ENCODE results near the gene HCST. TPM values are rescaled to one million over a fixed set of nuclear protein-coding genes. Genes with fewer than 3 reads are reported as not detected.
"Not testable (repeated sequence)": the region's sequence is repeated elsewhere in the genome, so short reads cannot be mapped to it uniquely, and the experiment has no call there.

Gene HCST
- total and polyA plus RNA-seq, 4 experiments from 2014 or later = 66.2 to 684 (median 321) TPM

GRCh38 chr19:35888398-35888797, 13.9 kb upstream of the HCST start:
- peak overlapping the region in 5 of 7 donors; percentile 47 to 89 (median 68) for H3K27ac Mint-ChIP-seq
- H3K36me3 Mint-ChIP-seq = peaks cover 43 to 47% of the 10 kb centered on the region in 2 donors
- no peaks in the 10 kb centered on the region for H3K9me3 ChIP-seq (ENCODE audit: control insufficient read depth in 1 of 2, low read length in 2 of 2)
- no peak overlapping the region for H3K4me3 ChIP-seq (ENCODE audit: low read length in 2 of 2)
- no peaks in the 10 kb centered on the region for H3K27me3 ChIP-seq (ENCODE audit: insufficient read depth, low read length)
- intact Hi-C loops (cut with micrococcal nuclease) = no loop called here
- no peak overlapping the region for H3K27ac ChIP-seq (ENCODE audit: low read depth, low read length)
- ChIA-PET POLR2A (ENCODE audit: partially characterized antibody) (interaction anchor here (0.9 kb wide), 1 partner anchor 10 kb away, joined by 3 read pairs; no protein-coding TSS in a partner anchor), CTCF (ENCODE audit: partially characterized antibody) (interaction anchor here (0.7 kb wide), 1 partner anchor 59 kb away, joined by 3 read pairs; no protein-coding TSS in a partner anchor)
- no peaks in the 10 kb centered on the region for H3K27me3 Mint-ChIP-seq
- peaks cover 5 to 18% (median 8%) of the 10 kb centered on the region in 4 donors for H3K4me1 Mint-ChIP-seq
- no peak for DNase-seq
- H3K4me3 Mint-ChIP-seq = no peak overlapping the region
- H3K9me3 Mint-ChIP-seq = no peaks in the 10 kb centered on the region
- H3K36me3 ChIP-seq (ENCODE audit: insufficient read depth, low read length) = peaks cover 47% of the 10 kb centered on the region
- H3K4me1 ChIP-seq (ENCODE audit: insufficient read depth, low read length) = peaks cover 4% of the 10 kb centered on the region

GRCh38 chr19:35889370-35890112, 12.8 kb upstream of the HCST start:
- CTCF ChIA-PET (ENCODE audit: partially characterized antibody) = no interaction called here

GRCh38 chr19:35890113-35890650, 12.1 kb upstream of the HCST start:
- Histone ChIP-seq H3K9me3 (ENCODE audit: control insufficient read depth in 1 of 2, low read length in 2 of 2) (no peaks in the 10 kb centered on the region), H3K36me3 (ENCODE audit: insufficient read depth, low read length) (peaks cover 54% of the 10 kb centered on the region), H3K4me3 (ENCODE audit: low read length in 2 of 2) (no peak overlapping the region), H3K27me3 (ENCODE audit: insufficient read depth, low read length) (no peaks in the 10 kb centered on the region), H3K4me1 (ENCODE audit: insufficient read depth, low read length) (peaks cover 4% of the 10 kb centered on the region), H3K27ac (ENCODE audit: low read depth, low read length) (no peak overlapping the region)
- Mint-ChIP-seq H3K4me3 (no peak overlapping the region), H3K27me3 (no peaks in the 10 kb centered on the region), H3K36me3 (peaks cover 43 to 53% of the 10 kb centered on the region in 2 donors), H3K27ac (peak overlapping the region in 3 of 7 donors; percentile 58 to 69 (median 66)), H3K9me3 (no peaks in the 10 kb centered on the region), H3K4me1 (peaks cover 5 to 10% (median 7%) of the 10 kb centered on the region in 4 donors)
- CTCF ChIA-PET (ENCODE audit: partially characterized antibody) = interaction anchor here (1.7 kb wide), 1 partner anchor 8 kb away, joined by 5 read pairs; no protein-coding TSS in a partner anchor
- POLR2A ChIA-PET (ENCODE audit: partially characterized antibody) = interaction anchor here (0.7 to 2.7 kb wide), 4 partner anchors 9 to 164 kb away, joined by 3 to 8 read pairs (median 4); no protein-coding TSS in a partner anchor
- intact Hi-C loops (cut with micrococcal nuclease) = loop anchor here (10.0 kb wide), 1 partner anchor 225 kb away; the partner anchor contains the start of genes OVOL3, POLR2I and TBCB
- no peak for DNase-seq

More at GRCh38 chr19:35889370-35890112, 12.8 kb upstream of the HCST start:
- no peaks in the 10 kb centered on the region for H3K27me3 Mint-ChIP-seq
- Histone ChIP-seq H3K9me3 (ENCODE audit: control insufficient read depth in 1 of 2, low read length in 2 of 2) (no peaks in the 10 kb centered on the region), H3K27me3 (ENCODE audit: insufficient read depth, low read length) (no peaks in the 10 kb centered on the region), H3K4me3 (ENCODE audit: low read length in 2 of 2) (no peak overlapping the region), H3K27ac (ENCODE audit: low read depth, low read length) (no peak overlapping the region), H3K4me1 (ENCODE audit: insufficient read depth, low read length) (peaks cover 4% of the 10 kb centered on the region), H3K36me3 (ENCODE audit: insufficient read depth, low read length) (peaks cover 54% of the 10 kb centered on the region)
- peaks cover 5 to 12% (median 7%) of the 10 kb centered on the region in 4 donors for H3K4me1 Mint-ChIP-seq
- peaks cover 43 to 51% of the 10 kb centered on the region in 2 donors for H3K36me3 Mint-ChIP-seq
- H3K4me3 Mint-ChIP-seq = no peak overlapping the region
- intact Hi-C loops (cut with micrococcal nuclease) = loop anchor here (10.0 kb wide), 1 partner anchor 225 kb away; the partner anchor contains the start of genes OVOL3, POLR2I and TBCB
- H3K9me3 Mint-ChIP-seq = no peaks in the 10 kb centered on the region
- peak in 1 of 5 donors; percentile 7 for DNase-seq
- H3K27ac Mint-ChIP-seq = peak overlapping the region in 3 of 7 donors; percentile 52 to 74 (median 69)
- POLR2A ChIA-PET (ENCODE audit: partially characterized antibody) = interaction anchor here (1.1 kb wide), 1 partner anchor 9 kb away, joined by 3 read pairs; no protein-coding TSS in a partner anchor

GRCh38 chr19:35891819-35892218, 10.5 kb upstream of the HCST start:
- H3K9me3 ChIP-seq (ENCODE audit: control insufficient read depth in 1 of 2, low read length in 2 of 2); DNase-seq; H3K27me3 ChIP-seq (ENCODE audit: insufficient read depth, low read length); H3K4me3 ChIP-seq (ENCODE audit: low read length in 2 of 2); H3K27me3 Mint-ChIP-seq; H3K9me3 Mint-ChIP-seq; H3K4me3 Mint-ChIP-seq; H3K27ac ChIP-seq (ENCODE audit: low read depth, low read length); H3K27ac Mint-ChIP-seq: not testable (repeated sequence)
- Histone ChIP-seq H3K4me1 (ENCODE audit: insufficient read depth, low read length) (peaks cover 18% of the 10 kb centered on the region), H3K36me3 (ENCODE audit: insufficient read depth, low read length) (peaks cover 67% of the 10 kb centered on the region)
- intact Hi-C loops (cut with micrococcal nuclease) = loop anchor here (10.0 kb wide), 1 partner anchor 223 kb away; the partner anchor contains the start of genes OVOL3, POLR2I and TBCB
- POLR2A ChIA-PET (ENCODE audit: partially characterized antibody) = interaction anchor here (1.9 to 2.7 kb wide), 2 partner anchors 38 to 39 kb away, joined by 5 to 8 read pairs; no protein-coding TSS in a partner anchor
- H3K36me3 Mint-ChIP-seq = peaks cover 47 to 54% of the 10 kb centered on the region in 2 donors
- H3K4me1 Mint-ChIP-seq = peaks cover 5 to 23% (median 11%) of the 10 kb centered on the region in 4 donors
- CTCF ChIA-PET (ENCODE audit: partially characterized antibody) = interaction anchor here (0.7 to 1.7 kb wide), 5 partner anchors 8 to 197 kb away, joined by 3 to 5 read pairs (median 3); no protein-coding TSS in a partner anchor

GRCh38 chr19:35894342-35894741, 8.0 kb upstream of the HCST start:
- Histone ChIP-seq H3K36me3 (ENCODE audit: insufficient read depth, low read length) (peaks cover 55% of the 10 kb centered on the region), H3K27me3 (ENCODE audit: insufficient read depth, low read length) (no peaks in the 10 kb centered on the region), H3K27ac (ENCODE audit: low read depth, low read length) (no peak overlapping the region), H3K4me3 (ENCODE audit: low read length in 2 of 2) (no peak overlapping the region), H3K9me3 (ENCODE audit: control insufficient read depth in 1 of 2, low read length in 2 of 2) (no peaks in the 10 kb centered on the region), H3K4me1 (ENCODE audit: insufficient read depth, low read length) (peaks cover 35% of the 10 kb centered on the region)
- peak overlapping the region in 3 of 7 donors; percentile 27 to 59 (median 37) for H3K27ac Mint-ChIP-seq
- intact Hi-C loops (cut with micrococcal nuclease) = loop anchor here (10.0 kb wide), 1 partner anchor 220 kb away; the partner anchor contains the start of genes OVOL3, POLR2I and TBCB
- DNase-seq = no peak
- no peaks in the 10 kb centered on the region for H3K9me3 Mint-ChIP-seq
- H3K4me1 Mint-ChIP-seq = peaks cover 13 to 40% (median 18%) of the 10 kb centered on the region in 4 donors
- H3K27me3 Mint-ChIP-seq = no peaks in the 10 kb centered on the region
- peaks cover 35 to 48% of the 10 kb centered on the region in 2 donors for H3K36me3 Mint-ChIP-seq
- ChIA-PET POLR2A (ENCODE audit: partially characterized antibody) (interaction anchor here (1.2 to 2.7 kb wide), 5 partner anchors 10 to 53 kb away, joined by 3 to 10 read pairs (median 4); no protein-coding TSS in a partner anchor), CTCF (ENCODE audit: partially characterized antibody) (interaction anchor here (1.1 to 3.8 kb wide), 3 partner anchors 13 to 38 kb away, joined by 3 to 18 read pairs (median 14); no protein-coding TSS in a partner anchor)
- no peak overlapping the region for H3K4me3 Mint-ChIP-seq

- Histone ChIP-seq H3K27ac (ENCODE audit: low read depth, low read length) (no peak overlapping the region), H3K36me3 (ENCODE audit: insufficient read depth, low read length) (peaks cover 37% of the 10 kb centered on the region), H3K27me3 (ENCODE audit: insufficient read depth, low read length) (no peaks in the 10 kb centered on the region), H3K4me1 (ENCODE audit: insufficient read depth, low read length) (peaks cover 38% of the 10 kb centered on the region), H3K4me3 (ENCODE audit: low read length in 2 of 2) (no peak overlapping the region), H3K9me3 (ENCODE audit: control insufficient read depth in 1 of 2, low read length in 2 of 2) (no peaks in the 10 kb centered on the region)
- Mint-ChIP-seq H3K4me3 (peak overlapping the region in 6 of 8 donors; percentile 31 to 78 (median 68)), H3K36me3 (peaks cover 24 to 39% of the 10 kb centered on the region in 2 donors), H3K27ac (peak overlapping the region in 3 of 7 donors; percentile 13 to 92 (median 46)), H3K27me3 (no peaks in the 10 kb centered on the region), H3K9me3 (no peaks in the 10 kb centered on the region), H3K4me1 (peaks cover 10 to 43% (median 24%) of the 10 kb centered on the region in 4 donors)
- intact Hi-C loops (cut with micrococcal nuclease) = loop anchor here (10.0 kb wide), 1 partner anchor 219 kb away; the partner anchor contains the start of genes OVOL3, POLR2I and TBCB
- ChIA-PET CTCF (ENCODE audit: partially characterized antibody) (interaction anchor here (1.9 to 3.8 kb wide), 2 partner anchors 14 to 35 kb away, joined by 9 to 14 read pairs; no protein-coding TSS in a partner anchor), POLR2A (ENCODE audit: partially characterized antibody) (interaction anchor here (1.6 to 2.8 kb wide), 2 partner anchors 13 to 35 kb away, joined by 4 to 28 read pairs; no protein-coding TSS in a partner anchor)
- DNase-seq = no peak
Measured at GRCh38 chr19:35895911-35896642, 6.3 kb upstream of the HCST start.
